ENCODE measurements around the gene WDR46. TPM values are rescaled to one million over a fixed set of nuclear protein-coding genes. Genes with fewer than 3 reads are reported as not detected.

Gene WDR46
- total RNA-seq, 1 donor from 2014 or later, result 54.5 TPM

- Mint-ChIP-seq H3K4me1 (peaks cover 32% of the 10 kb centered on the region), H3K27ac (ENCODE audit: unreplicated experiment) (no peak overlapping the region), H3K9me3 (no peaks in the 10 kb centered on the region), H3K4me3 (peak overlapping the region; percentile 9), H3K27me3 (ENCODE audit: low read depth) (no peaks in the 10 kb centered on the region), H3K36me3 (ENCODE audit: low read depth) (peaks cover 8% of the 10 kb centered on the region)
- TF ChIP-seq CTCF (conservative IDR thresholded peaks at IDR 0.05), result no peak
- DNase-seq (ENCODE audit: low read depth, low spot score), result no peak
Measured at GRCh38 chr6:33279257-33279695, 9.8 kb downstream of the WDR46 start.

GRCh38 chr6:33278810-33279209 is 10.2 kb downstream of the WDR46 start:
- peaks cover 34% of the 10 kb centered on the region for H3K4me1 Mint-ChIP-seq
- peaks cover 10% of the 10 kb centered on the region for H3K36me3 Mint-ChIP-seq (ENCODE audit: low read depth)
- no peak for DNase-seq (ENCODE audit: low read depth, low spot score)
- H3K4me3 Mint-ChIP-seq, result peak overlapping the region; percentile 89
- no peaks in the 10 kb centered on the region for H3K9me3 Mint-ChIP-seq
- H3K27me3 Mint-ChIP-seq (ENCODE audit: low read depth), result no peaks in the 10 kb centered on the region
- no peak overlapping the region for H3K27ac Mint-ChIP-seq (ENCODE audit: unreplicated experiment)
- no peak for TF ChIP-seq CTCF (conservative IDR thresholded peaks at IDR 0.05)

GRCh38 chr6:33278392-33278741 is 10.7 kb downstream of the WDR46 start:
- no peak for TF ChIP-seq CTCF (conservative IDR thresholded peaks at IDR 0.05)
- Mint-ChIP-seq H3K27me3 (ENCODE audit: low read depth) (no peaks in the 10 kb centered on the region), H3K9me3 (no peaks in the 10 kb centered on the region), H3K4me3 (peak overlapping the region; percentile 89), H3K27ac (ENCODE audit: unreplicated experiment) (no peak overlapping the region), H3K36me3 (ENCODE audit: low read depth) (peaks cover 10% of the 10 kb centered on the region), H3K4me1 (peaks cover 38% of the 10 kb centered on the region)
- DNase-seq (ENCODE audit: low read depth, low spot score), result no peak

- no peak for DNase-seq (ENCODE audit: low read depth, low spot score)
- Mint-ChIP-seq H3K4me3 (peak overlapping the region; percentile 89), H3K27ac (ENCODE audit: unreplicated experiment) (no peak overlapping the region), H3K9me3 (no peaks in the 10 kb centered on the region), H3K4me1 (peaks cover 44% of the 10 kb centered on the region), H3K27me3 (ENCODE audit: low read depth) (no peaks in the 10 kb centered on the region), H3K36me3 (ENCODE audit: low read depth) (peaks cover 10% of the 10 kb centered on the region)
- no peak for TF ChIP-seq CTCF (conservative IDR thresholded peaks at IDR 0.05)
Measured at GRCh38 chr6:33277663-33278391, 11.2 kb downstream of the WDR46 start.

GRCh38 chr6:33276864-33277662 is 12.0 kb downstream of the WDR46 start, which contains the start of gene B3GALT4:
Gene B3GALT4 (plus strand): TSS chr6:33277123. CDS start chr6:33277420, 297 bp downstream.
- peak within 1 kb of the TSS; percentile 97 for H3K4me3 Mint-ChIP-seq
- H3K36me3 Mint-ChIP-seq (ENCODE audit: low read depth), result peaks cover 15% of the 10 kb centered on the region
- peak within 1 kb of the TSS; percentile 82 for H3K27ac Mint-ChIP-seq (ENCODE audit: unreplicated experiment)
- no peaks in the 10 kb centered on the region for H3K9me3 Mint-ChIP-seq
- no peaks in the 10 kb centered on the region for H3K27me3 Mint-ChIP-seq (ENCODE audit: low read depth)
- peak; percentile 70 for TF ChIP-seq CTCF (conservative IDR thresholded peaks at IDR 0.05)
- H3K4me1 Mint-ChIP-seq, result peaks cover 50% of the 10 kb centered on the region
- DNase-seq (ENCODE audit: low read depth, low spot score), result peak; percentile 65
